Loucy (cell line): ENCODE data around the gene FLRT3.

Experiments
- H2AFZ ChIP-seq: fragments of 200-600 bp; sonication (generic); 2 replicates; pipeline ENCODE4 v1.6.0; 2016; ENCODE audit warnings: antibody characterized with exemption, mild to moderate bottlenecking, low read length, moderate library complexity
- H3F3A ChIP-seq: fragments of 200-600 bp; 2 replicates; pipeline ENCODE4 v1.6.0; 2016; ENCODE audit warnings: antibody characterized with exemption, low read depth, mild to moderate bottlenecking
- H3K27me3 ChIP-seq: fragments of 200-600 bp; sonication (generic); 2 replicates; pipeline ENCODE4 v1.6.1; 2014; ENCODE audit warnings: low read length, mild to moderate bottlenecking; ENCODE audit not compliant: insufficient read depth, poor library complexity, severe bottlenecking
- H3K36me3 ChIP-seq: fragments of 200-600 bp; sonication (generic); 2 replicates; pipeline ENCODE4 v1.6.1; 2016; ENCODE audit warnings: low read length; ENCODE audit not compliant: insufficient read depth
- H3K4me1 ChIP-seq: fragments of 200-600 bp; sonication (generic); 2 replicates; pipeline ENCODE4 v1.5.1; 2014; ENCODE audit warnings: low read length, mild to moderate bottlenecking; ENCODE audit not compliant: insufficient read depth, poor library complexity, severe bottlenecking
- H3K4me2 ChIP-seq: fragments of 200-600 bp; sonication (generic); 2 replicates; pipeline ENCODE4 v1.6.0; 2014; ENCODE audit warnings: antibody characterized with exemption, low read length, low read depth, mild to moderate bottlenecking; ENCODE audit not compliant: poor library complexity, severe bottlenecking
- H3K4me3 ChIP-seq: fragments of 200-600 bp; sonication (generic); 2 replicates; pipeline ENCODE4 v1.5.1; 2014; ENCODE audit warnings: low read length, mild to moderate bottlenecking, mixed read lengths; ENCODE audit not compliant: poor library complexity, severe bottlenecking
- H3K79me2 ChIP-seq: fragments of 200-600 bp; sonication (generic); 2 replicates; pipeline ENCODE4 v1.6.1; 2014; ENCODE audit warnings: low read length; ENCODE audit not compliant: insufficient read depth
- H3K9ac ChIP-seq: fragments of 200-600 bp; sonication (generic); 2 replicates; pipeline ENCODE4 v1.6.0; 2014; ENCODE audit warnings: mild to moderate bottlenecking, low read depth, low read length, moderate library complexity; ENCODE audit not compliant: poor library complexity, severe bottlenecking
- H3K9me2 ChIP-seq: fragments of 200-600 bp; sonication (generic); replicated peaks from 2 replicates; pipeline ENCODE4 v1.6.1; 2016; ENCODE audit warnings: low read depth, low read length, mixed read lengths
- H3K9me3 ChIP-seq: fragments of 200-600 bp; sonication (generic); 2 replicates; pipeline ENCODE4 v1.6.1; 2014; ENCODE audit warnings: mild to moderate bottlenecking, antibody characterized with exemption, low read length, low read depth; ENCODE audit not compliant: insufficient read depth
- H4K20me1 ChIP-seq: fragments of 200-600 bp; sonication (generic); 2 replicates; pipeline ENCODE4 v1.6.0; 2014; ENCODE audit warnings: antibody characterized with exemption, low read length, mild to moderate bottlenecking; ENCODE audit not compliant: insufficient read depth, poor library complexity, severe bottlenecking
- CTCF ChIP-seq: fragments of 200-600 bp; sonication (generic); conservative IDR thresholded peaks from 2 replicates; pipeline ENCODE4 v1.5.1; 2014; ENCODE audit warnings: mild to moderate bottlenecking, antibody characterized with exemption, low read length
- EZH2phosphoT487 ChIP-seq: fragments of 200-600 bp; IDR thresholded peaks from 2 replicates; pipeline ENCODE4 v1.6.1; 2018; ENCODE audit warnings: antibody characterized with exemption, mild to moderate bottlenecking, moderate library complexity, borderline replicate concordance

FLRT3 gene

GRCh38 chr20:14360416-14360815 is 23.0 kb upstream of the FLRT3 start:
- H3K4me3 ChIP-seq = no peak overlapping the region
- no peak overlapping the region for H3K4me2 ChIP-seq
- H3K9me3 ChIP-seq = no peaks in the 10 kb centered on the region; the same call in 1 of the 2 replicates
- no peaks in the 10 kb centered on the region for H3K4me1 ChIP-seq
- no peak overlapping the region for H3K9ac ChIP-seq
- H3F3A ChIP-seq = no peaks in the 10 kb centered on the region
- H3K9me2 ChIP-seq = no peaks in the 10 kb centered on the region
- no peaks in the 10 kb centered on the region for H3K27me3 ChIP-seq
- no peaks in the 10 kb centered on the region for H4K20me1 ChIP-seq
- H2AFZ ChIP-seq = no peak overlapping the region
- H3K36me3 ChIP-seq = no peaks in the 10 kb centered on the region
- H3K79me2 ChIP-seq = no peaks in the 10 kb centered on the region
- TF ChIP-seq CTCF (no peak), EZH2phosphoT487 (no peak)

- H3F3A ChIP-seq = no peaks in the 10 kb centered on the region
- no peak overlapping the region for H3K4me2 ChIP-seq
- no peak overlapping the region for H3K9ac ChIP-seq
- H3K36me3 ChIP-seq = no peaks in the 10 kb centered on the region
- no peaks in the 10 kb centered on the region for H3K9me2 ChIP-seq
- no peak overlapping the region for H2AFZ ChIP-seq
- TF ChIP-seq EZH2phosphoT487 (no peak), CTCF (no peak)
- H3K79me2 ChIP-seq = no peaks in the 10 kb centered on the region
- no peaks in the 10 kb centered on the region for H3K4me1 ChIP-seq
- H3K4me3 ChIP-seq = no peak overlapping the region
- H4K20me1 ChIP-seq = no peaks in the 10 kb centered on the region
- no peaks in the 10 kb centered on the region for H3K9me3 ChIP-seq
- no peaks in the 10 kb centered on the region for H3K27me3 ChIP-seq
Observed at GRCh38 chr20:14355791-14356190, 18.4 kb upstream of the FLRT3 start.

- H3K9ac ChIP-seq = no peak overlapping the region
- no peak overlapping the region for H3K4me2 ChIP-seq
- no peaks in the 10 kb centered on the region for H4K20me1 ChIP-seq
- H3K79me2 ChIP-seq = no peaks in the 10 kb centered on the region
- H2AFZ ChIP-seq = no peak overlapping the region
- no peaks in the 10 kb centered on the region for H3F3A ChIP-seq
- no peak overlapping the region for H3K4me3 ChIP-seq
- H3K27me3 ChIP-seq = no peaks in the 10 kb centered on the region
- no peaks in the 10 kb centered on the region for H3K4me1 ChIP-seq
- no peak for TF ChIP-seq CTCF
- TF ChIP-seq EZH2phosphoT487 = no peak
- H3K9me2 ChIP-seq = no peaks in the 10 kb centered on the region
- no peaks in the 10 kb centered on the region for H3K9me3 ChIP-seq
- H3K36me3 ChIP-seq = no peaks in the 10 kb centered on the region
Observed at GRCh38 chr20:14344746-14345145, 7.3 kb upstream of the FLRT3 start.
